IPS-18c (cell line): ENCODE measurements around the gene CIB2.

Source experiments
- H3K4me3 ChIP-seq: 2 replicates; pipeline ENCODE4 v1.7.0; 2013; ENCODE audit warnings: low read depth, mild to moderate bottlenecking, low read length, moderate library complexity; ENCODE audit not compliant: insufficient read depth
- H3K9me3 ChIP-seq: one replicate; pipeline ENCODE4 v1.6.1; 2013; ENCODE audit warnings: mild to moderate bottlenecking, low read length, moderate library complexity; ENCODE audit not compliant: control insufficient read depth, insufficient read depth

The CIB2 gene

DNA sequence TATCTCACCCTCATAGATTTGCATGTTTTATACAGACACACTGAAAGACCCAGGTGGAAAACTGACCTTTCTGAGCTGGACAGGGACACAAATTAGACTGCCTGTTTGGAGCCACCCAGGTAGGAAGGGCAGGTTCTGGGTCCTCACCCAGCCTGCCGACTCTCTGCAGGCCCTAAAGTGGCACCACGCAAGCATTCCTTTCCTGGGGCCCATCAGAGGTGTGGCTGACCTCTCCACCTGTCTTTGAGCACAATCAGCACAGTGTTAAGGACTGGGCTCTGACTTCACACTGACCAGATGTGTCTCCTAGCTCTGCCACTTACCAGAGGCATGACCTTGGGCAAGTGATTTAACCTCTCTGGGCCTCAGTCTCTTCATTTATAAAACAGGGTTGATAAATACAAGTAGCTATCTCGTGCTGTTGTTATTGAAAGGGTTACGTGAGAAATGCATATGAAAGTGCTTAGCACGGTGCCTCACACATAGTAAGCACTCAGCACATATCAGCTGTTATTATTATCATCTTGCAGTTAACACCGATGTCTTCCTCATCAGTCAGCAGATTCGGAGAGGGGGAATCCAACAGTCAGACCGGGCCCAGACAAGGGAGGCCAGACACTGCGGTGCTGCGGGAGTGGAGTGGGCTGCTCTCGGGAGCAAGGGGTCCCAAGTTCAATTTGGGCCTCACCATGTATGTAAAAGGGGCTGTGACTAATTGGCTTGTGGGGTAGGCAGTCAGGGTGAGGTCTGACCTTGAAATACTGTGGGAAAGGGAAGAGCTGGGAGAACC lies 51.8 kb downstream of the CIB2 start:
- no peak overlapping the region for H3K4me3 ChIP-seq

DNA sequence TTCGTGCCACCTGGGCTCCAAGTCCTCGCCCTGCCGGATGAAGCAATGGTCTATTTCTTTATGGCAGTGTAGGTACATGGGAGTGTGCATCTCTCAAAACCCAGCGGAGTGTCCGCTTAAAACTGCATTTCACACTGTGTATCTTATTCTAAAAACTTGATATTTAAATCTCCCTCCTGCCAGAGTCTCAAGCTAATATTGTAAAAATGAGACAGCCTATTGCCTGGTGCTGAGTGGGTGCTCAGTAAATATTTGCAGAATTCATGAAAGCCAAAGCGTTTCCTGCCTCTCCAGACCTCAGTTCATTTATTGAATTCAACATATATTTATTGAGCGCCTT lies 53.4 kb downstream of the CIB2 start:
- Histone ChIP-seq H3K9me3 (peaks cover 5% of the 10 kb centered on the region), H3K4me3 (peak overlapping the region; percentile 67)

More for the DNA sequence above, 51.8 kb downstream of the CIB2 start:
- peaks cover 5% of the 10 kb centered on the region for H3K9me3 ChIP-seq

DNA sequence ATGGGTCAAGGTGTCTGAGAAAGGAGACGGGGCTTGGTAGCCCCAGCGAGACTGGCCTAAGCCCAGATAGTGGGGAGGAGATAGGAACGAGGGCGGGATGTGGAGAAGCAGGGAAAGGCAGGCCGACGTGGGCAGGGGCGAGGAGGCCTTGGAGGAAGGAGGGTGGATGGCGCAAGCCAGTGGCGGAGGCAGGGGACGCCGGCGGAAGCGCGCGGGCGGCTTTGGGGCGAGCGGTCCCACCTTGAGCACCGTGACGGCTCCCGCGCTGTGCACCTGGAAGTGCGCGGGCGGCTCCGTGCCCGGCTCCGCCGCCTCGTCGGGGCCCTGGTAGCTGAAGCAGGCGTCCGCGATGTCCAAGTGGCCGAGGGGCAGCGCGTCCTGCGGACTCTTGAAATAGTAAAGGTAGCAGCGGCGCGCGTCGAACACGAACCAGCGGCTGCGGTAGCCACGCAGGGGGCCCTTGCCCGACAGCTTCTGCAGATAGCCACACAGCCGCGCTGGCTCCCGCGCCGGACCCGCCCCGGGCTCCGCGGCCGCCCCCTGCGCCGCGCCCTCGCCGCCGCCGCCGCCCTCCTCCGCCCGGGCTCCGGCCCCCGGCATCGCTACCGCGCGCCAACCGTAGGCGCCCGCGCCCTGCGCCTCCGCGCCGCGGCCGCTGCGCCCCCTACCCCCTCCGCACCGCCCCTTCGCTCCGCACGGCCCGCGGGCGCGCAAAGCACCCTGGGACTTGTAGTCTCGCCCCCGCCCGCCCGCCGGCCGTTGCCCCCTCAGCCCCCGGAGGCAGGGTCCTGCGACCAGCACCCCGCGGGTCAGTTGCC lies 54.0 kb downstream of the CIB2 start, which contains the start of gene TBC1D2B:
Gene TBC1D2B, minus strand, starts transcription at position 659 of the 818 bp plus-strand sequence. Its CDS starts 59 bp downstream, at position 600.
- Histone ChIP-seq H3K9me3 (peaks cover 5% of the 10 kb centered on the region), H3K4me3 (peak within 1 kb of the TSS; percentile 84)

DNA sequence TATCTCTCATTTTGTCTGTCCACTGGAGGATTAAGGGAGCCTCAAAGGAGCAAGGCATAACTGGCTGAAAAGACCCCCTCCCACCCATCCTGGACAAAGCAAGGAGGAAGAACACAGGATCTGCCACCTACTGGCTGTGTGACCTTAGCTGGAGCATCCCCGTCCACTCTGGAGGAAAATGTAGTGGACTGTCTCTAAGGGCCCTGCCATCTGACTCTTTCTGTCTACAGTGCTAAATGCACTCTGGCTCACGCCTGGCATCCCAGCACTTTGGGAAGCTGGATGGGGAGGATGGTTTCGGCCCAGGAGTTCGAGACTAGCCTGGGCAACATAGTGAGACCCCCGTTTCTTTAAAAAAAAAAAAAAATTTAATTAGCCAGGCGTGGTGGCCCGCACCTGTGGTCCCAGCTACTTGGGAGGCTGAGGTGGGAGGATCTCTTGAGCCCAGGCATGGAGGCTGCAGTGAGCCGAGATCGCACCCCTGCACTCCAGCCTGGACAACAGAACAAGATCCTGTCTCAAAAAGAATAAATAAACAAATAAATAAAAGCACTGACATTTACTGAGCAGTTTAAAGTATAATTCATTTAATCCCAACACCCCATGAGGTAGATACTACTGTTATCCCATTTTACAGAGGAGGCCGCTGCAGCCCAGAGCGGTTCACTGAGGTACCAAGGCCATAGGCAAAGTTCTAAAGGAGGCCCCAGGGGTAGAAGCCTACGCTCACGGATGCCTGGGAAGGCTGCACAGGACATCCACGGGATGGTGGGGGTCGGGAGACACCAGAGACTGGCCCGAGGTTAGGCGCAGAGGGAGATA lies 54.8 kb downstream of the CIB2 start:
- peaks cover 2% of the 10 kb centered on the region for H3K9me3 ChIP-seq
- peak overlapping the region; percentile 84 for H3K4me3 ChIP-seq

DNA sequence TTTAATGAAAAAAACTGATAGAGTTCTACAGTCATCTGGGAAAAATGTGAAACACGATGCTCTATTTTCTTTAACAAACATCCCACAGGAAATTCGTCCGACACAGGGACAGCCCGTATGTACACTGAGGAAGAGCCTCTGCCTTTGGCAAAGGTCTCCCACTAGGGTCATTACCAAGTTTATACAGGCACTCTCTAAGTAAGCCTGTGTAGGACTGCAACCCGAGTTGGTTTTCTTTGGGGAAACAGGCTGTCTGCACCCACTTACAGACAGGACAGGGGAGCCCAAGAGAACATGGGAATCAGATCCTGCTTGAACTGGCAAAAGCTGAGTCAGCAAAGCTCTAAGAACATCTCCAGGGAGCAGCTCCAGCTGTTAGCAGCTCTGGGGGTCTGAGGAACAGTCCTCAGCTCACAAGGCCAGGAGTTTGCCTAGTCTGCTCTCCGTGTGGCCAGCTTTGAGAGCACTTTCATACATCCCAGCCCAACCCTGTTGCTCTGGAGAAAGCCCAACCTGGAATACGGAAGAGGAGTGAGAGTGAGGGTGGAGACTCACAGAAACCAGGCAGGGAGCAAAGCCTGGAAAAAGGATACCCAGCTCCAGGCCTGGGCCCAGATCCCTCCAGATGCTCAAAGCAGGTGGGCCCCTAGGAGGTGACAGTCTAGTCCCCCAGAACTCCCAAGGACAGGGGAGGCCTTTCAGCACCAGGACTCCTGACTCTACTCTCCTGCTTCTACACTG lies 55.6 kb downstream of the CIB2 start:
- H3K9me3 ChIP-seq = peaks cover 2% of the 10 kb centered on the region
- peak overlapping the region; percentile 31; the same call in 1 of the 2 replicates for H3K4me3 ChIP-seq

DNA sequence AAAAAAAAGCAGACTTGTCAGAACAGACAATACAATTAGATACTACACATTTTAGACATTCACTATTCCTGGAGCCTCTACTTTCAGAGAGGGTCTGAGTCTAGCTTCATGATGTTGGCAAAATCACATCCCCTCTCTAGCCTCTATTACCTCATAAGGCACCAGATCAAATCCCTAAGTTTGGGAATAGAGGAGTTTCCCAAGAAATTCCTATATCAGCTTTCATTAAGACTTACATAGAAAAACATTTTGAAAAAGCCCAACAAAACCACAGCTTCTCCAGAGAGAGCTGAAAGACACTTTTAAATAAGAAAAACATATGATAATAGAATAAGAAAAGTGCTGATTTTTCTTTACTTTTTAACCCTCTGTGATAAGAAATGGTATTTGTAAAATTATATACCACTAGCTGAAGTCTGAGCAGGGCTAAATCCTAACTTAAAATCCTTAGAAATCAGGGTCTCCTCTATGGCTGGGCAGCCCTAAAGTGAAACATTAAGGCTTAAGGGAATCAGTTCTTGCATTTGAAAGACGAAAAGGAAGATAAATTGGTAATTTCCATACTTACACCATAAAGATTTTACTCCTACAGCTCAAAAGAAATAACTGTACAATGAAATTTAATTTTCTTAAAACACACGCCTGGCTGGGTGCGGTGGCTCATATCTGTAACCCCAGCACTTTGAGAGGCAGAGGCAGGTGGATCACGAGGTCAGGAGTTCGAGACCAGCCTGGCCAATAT lies 58.0 kb downstream of the CIB2 start:
- Histone ChIP-seq H3K4me3 (no peak overlapping the region), H3K9me3 (peaks cover 2% of the 10 kb centered on the region)

DNA sequence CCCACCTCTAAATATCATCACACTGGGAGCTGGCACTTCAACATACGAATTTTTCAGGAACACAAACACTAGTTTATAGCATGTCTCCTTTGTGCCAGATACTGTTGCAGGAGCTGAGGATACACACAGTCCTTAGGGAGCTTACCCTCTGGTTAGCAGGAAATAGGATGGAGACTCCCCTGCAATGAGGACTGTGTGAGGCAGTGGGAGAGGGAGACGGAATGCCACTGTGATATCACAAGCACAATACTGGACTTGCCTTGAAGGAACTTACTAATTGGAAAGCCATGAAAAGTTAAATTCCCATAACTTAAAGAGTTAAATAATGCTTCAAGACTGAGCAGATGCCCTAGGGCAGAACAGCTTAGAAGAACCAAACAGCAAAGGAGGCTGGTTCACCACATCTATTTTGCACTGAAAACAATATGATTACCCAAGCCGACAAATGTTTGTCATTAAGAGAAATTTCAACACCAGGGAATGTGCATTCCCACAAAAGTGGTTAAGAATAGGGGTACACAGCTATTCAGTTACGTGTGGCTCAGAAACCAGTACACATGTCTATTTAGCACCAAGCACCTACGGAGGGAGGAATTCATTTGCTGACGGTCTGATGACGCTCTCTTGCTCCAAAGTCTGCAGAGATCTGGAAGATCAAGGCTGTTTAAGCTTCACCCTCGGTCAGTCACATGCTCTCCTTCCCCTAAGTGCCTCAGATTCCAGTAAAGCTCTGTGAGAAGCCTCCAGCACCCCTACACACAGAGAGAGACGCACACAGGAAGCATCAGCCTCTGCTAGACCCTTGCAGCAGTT lies 59.0 kb downstream of the CIB2 start:
- peaks cover 2% of the 10 kb centered on the region for H3K9me3 ChIP-seq
- no peak overlapping the region for H3K4me3 ChIP-seq

DNA sequence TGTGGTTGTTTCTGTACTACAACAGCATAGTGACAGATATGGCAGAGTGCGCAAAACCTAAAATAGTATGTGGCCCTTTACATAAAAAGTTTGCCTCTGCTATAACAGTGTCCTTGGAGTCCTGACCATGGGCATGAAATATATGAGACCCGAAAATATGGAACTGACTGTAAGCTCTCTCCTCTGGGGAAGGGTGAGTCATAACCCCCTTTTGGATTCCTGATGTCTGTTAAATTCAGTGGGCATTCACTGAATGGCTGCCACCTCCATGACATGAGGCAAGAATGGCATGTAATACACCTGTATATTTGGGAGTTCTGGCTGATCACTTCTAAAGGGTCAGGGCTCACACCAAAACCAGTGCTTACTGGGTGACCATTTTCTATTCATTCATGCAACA lies 59.9 kb downstream of the CIB2 start:
- no peaks in the 10 kb centered on the region for H3K9me3 ChIP-seq
- H3K4me3 ChIP-seq = no peak overlapping the region

DNA sequence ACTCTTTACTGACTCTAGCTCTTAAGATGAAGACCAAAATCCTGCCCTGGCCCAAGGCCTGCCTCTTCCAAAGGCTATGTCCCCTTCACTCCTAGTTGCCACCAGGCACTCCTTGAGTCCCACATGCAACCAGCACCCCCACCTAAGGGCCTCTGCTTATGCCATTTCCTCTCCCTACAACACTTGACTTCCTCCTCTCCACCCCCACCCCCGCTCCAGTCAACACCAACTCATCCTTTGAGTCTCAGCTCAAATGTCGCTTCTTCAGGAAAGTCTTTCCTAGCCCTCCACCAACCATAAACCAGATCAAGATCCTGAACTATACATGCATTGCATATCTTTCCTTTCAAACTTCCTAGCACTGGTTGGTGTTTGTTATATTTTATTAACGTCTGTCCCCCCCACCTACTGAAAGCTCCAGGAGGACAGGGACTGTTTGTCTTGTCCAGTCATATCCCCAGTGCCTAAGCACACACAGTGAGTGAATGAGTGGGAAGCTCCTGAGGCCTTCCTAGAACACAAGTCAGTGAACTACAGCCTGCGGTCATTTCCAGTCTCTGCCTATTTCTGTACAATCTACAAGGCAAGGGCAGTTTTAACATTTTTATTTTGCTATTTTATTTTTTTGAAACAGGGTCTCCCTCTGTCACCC lies 61.1 kb downstream of the CIB2 start:
- H3K9me3 ChIP-seq = no peaks in the 10 kb centered on the region
- H3K4me3 ChIP-seq = no peak overlapping the region

DNA sequence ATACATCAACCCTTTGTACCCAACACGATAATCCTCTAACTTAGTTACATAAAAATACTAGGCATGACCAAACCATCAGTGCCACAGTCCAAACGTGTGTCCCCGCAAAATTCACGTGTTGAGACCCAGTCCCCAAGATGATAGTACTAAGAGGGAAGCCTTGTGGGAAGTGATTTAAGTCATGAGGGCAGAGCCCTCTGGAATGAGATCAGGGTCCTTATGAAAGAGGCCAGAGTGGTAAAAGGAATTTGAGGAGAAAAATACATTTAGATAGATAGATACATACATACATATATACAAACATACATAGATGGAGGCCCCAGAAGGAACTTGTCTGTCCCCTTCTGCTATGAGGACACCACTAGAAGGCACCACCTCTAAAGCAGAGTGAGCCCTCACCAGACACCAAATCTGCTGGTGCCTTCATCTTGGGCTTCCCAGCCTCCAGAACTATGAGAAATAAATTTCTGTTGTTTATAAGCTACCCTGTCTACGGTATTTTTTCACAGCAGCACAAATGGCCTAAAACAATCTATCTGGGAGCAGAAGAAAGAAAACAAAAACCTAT lies 61.7 kb downstream of the CIB2 start:
- no peak overlapping the region for H3K4me3 ChIP-seq
- no peaks in the 10 kb centered on the region for H3K9me3 ChIP-seq

DNA sequence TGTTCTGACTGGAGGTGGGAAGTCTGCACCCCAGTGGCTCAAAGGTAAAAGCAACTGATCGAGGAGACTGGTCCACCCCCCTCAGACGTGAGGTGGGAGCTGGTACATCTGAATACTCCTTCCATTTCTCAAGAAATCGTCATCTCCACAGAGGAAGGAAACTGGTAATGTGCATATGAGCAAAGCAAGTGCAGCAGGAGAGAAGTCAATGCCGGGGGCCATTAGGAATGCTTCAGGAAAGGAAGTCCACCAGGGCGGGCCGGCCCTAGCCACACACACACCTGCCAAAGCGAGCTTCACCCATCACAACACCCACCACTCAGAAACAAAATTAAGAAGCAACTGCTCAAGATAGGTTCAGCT lies 62.2 kb downstream of the CIB2 start:
- Histone ChIP-seq H3K9me3 (no peaks in the 10 kb centered on the region), H3K4me3 (no peak overlapping the region)

DNA sequence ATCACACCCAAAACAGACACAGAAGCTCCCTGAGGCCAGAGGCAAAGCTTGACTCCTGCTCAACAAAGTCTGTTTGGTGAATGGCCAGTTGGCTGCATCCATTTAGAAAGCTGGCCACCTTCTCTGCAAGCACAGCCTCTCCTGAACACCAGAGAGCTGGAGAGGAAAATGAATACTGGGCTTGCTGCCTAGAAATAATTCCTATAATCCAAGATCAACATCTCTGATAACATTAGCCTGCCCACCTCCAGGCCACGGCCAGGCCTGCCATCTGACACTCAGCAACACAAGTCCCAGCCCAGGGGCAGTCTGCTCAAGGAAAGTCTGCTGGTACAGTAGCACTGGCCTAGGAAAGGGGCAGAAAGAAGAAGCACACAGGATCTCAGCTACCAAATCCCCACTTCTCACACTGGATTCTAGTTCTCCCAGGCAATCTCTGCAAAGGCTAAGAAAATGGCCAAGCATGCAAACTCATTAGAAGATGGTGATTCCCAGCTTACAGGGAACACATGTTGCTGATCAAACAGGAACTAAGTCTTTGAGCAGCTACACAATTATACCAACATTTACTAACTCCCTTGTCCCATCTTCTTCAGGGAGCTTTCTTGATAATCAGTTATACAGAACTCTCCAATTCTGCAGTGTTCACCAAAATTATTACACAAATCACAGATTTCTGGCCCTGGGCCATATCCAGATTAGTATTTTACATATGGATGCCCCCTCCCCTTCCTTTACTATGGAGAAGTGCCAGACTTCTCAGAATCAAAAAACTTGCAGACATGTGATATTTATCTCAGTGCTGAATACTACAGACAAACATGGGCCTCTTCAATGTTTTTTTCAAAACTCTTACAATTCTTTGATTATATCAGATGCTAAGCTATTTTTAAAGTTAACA lies 63.7 kb downstream of the CIB2 start:
- no peak overlapping the region for H3K4me3 ChIP-seq
- H3K9me3 ChIP-seq = no peaks in the 10 kb centered on the region

DNA sequence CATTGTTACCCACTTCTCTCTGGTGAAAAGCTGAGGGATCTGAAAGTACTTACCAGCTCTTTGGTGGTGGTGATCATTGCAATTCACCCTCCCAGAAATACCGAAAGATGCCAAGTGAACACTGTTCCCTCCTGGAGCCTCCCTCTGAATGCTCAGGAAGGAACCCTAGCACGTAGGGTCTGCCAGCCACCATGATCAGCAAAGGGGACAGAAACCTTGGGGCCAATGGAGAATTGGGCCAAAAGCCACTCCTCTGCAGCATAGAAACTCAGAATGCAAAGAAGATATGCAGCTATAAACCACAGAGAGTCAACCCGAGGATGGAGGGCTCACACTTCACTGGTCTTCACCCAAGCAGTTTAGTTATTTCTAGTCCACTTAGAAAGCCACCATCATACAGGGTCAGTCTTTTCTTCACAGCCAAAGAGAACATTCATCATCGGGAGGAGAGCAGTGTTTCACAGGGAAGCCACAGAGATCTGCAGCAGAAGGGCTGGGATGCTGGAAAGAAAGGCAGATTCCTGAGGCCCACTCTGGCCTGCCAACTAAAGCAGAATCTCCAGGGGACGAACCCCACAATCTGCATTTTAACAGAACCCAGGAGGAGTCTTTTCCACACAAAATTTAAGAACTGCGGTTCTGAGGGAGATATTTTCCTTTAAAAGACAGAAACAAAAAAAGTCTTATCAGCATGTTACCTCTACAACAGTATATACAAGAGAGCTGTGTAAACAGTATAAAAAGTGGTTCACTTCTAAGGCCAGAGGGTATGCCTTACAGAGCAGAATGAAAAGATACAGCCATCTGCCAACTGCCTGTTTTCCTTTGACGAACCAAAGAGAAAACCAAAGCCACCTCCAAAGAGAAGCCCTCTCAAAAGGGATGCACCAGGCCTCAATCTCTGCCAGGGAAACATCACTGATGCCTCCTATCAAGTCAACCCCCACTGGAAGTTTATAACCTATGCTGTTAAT lies 65.0 kb downstream of the CIB2 start:
- H3K9me3 ChIP-seq = no peaks in the 10 kb centered on the region
- H3K4me3 ChIP-seq = no peak overlapping the region
